ENCODE measurements around the gene DDX59.
A peak's percentile ranks its signal among the peaks of the same experiment; 100 is the strongest.

The DDX59 gene

DNA sequence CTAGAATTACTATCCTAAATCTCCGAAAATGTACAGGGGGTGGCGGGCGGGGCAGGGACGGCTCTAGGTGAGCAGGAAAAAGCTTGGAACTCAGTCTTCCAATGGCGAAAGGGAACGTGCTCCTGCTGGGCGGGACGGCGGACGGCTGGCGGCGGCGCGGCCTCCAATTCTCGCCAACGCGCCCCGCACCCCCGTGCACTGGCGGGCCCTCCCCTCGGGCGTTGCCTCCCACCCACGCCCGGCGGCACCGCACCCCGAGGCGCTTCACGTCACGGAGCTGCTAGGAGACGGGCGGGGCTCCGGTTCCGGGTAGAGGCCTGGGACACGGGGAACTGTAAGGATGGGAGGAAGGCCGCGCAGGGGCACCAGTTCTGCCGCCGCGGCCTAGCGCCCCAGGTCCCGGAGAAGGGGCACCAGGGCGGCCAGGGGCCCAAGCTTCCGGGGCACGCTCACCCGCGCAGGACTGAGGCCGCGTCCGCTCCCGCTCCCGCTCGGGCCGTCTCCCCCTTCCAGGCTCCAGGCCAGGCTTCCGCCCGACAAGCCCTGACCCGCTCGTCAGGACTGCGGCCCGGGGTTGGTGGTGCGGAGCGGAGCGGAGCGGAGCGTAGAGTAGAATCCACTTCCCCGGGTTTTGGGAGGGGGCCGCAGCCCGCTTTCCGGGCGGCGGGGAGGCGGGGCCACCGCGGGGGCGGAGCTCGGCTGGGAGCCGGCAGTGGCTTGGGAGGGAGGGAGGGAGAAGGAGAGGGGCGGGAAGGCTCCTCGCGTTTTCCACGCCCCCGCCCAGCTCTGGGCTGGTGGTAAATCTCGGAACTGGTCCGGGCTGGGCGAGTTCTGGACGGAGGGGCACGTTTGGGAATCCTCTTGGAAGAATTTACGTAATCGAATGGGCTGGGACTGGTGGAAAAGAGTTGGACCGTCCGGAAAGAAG is at the start of gene DDX59:
Gene DDX59 (minus strand): TSS at position 594 of the 928 bp plus-strand sequence. CDS start 3,167 bp downstream, outside the sequence.
- DNase-seq (ENCODE audit: low read depth), result peak; percentile 82

DNA sequence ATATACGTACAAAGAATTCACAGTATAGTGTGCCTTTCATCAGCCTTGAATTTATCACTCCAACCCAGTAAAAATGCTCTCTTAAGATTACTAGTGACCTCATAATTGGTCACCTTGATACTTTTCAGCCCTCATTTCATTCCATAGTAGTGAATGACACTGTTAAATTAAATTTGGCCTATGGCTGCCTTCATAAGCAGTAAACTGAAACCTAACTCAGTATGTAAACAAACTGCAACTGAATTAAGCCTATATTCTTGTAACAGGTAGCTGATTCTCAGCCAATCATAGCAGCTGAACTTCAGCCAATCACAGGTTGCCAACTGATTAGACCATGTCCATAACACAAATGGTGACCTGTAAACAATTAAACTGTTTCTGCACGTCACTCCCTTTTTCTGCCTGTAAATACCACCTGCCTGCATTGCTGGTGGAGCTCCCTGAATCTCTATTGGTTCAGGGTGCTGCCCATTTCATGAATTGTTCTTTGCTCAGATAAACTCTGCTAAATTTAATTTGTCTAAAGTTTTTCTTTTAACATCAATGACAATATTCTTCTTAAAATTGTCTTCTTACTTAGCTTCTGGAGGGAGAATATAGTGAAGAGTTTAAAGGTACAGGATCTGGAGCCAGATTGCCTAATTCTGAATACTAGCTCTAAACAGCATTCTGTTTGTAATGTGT is 44.9 kb upstream of the DDX59 start:
- DNase-seq (ENCODE audit: low read depth), result no peak

GRCh38 chr1:200710166-200710565 is 40.5 kb upstream of the DDX59 start:
- no peak for DNase-seq (ENCODE audit: low read depth)

DNA sequence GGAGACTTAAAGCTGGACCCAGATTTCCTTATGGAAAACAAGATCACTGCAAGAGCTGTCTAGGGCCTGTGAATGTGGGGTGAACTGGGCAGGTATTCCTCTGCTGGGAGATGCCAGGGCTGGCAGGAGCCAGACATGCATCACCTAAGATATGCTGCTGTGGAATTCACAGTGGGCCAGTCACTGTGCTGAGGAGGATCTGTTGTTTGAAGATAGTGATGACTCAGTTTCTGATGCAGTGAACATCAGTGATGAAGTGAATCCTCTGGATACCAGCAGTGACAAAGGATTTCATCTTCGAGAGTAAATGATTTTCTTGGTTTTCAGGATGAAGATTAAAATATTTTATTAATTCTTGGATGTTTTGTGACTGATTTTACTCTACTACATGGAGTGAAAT is 39.1 kb upstream of the DDX59 start:
- no peak for DNase-seq (ENCODE audit: low read depth)

DNA sequence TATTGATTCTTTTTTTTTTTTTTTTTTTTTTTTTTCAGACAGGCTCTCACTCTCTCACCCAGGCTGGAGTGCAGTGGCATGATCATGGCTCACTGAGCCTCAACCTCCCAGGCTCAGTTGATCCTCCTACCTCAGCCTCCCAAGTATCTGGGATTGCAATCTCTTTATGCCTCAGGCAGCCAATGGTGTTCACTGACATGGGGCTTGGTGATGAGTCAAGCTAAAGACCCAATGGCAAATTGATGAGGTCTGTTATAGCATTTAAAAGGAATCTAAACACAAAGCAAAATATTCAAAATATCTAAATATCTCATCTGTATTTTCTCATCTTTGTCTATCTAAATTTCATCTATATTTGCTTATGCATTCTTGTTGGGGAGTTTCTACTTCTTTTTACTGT is 38.5 kb upstream of the DDX59 start:
- DNase-seq (ENCODE audit: low read depth), result no peak

GRCh38 chr1:200707116-200707515 is 37.4 kb upstream of the DDX59 start:
- no peak for DNase-seq (ENCODE audit: low read depth)

DNA sequence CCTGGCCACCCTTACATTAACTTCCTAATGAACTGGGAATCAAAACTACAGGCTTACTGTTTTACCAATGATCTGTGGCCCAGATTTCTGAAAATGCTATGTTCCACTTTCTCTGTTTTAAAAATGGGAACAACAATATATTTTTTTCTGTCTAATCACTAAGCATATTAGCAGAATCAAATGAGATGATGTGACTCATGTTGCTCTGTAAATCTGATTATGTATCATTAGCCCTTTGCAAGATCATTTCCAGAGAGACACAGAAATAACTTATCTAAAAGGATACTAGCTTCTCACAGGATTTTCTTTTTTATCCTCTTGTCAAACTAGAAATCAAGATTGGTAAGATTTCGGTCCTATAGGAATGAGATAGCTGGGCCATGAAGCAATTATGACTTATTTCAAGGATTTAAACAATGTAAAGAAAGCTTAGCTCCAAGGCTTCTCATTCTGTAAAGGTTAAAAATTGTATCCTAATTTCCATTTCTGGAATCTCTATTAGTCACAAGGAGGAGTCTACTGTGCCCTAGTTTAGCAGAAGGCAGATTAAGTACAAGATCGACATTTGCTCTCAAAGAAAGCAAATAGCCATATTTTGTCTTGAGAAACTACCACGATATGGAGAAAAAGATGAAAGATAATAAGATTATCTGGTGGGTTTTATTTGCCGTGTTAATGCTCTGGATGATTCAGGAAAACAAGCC is 36.6 kb upstream of the DDX59 start:
- no peak for DNase-seq (ENCODE audit: low read depth)

DNA sequence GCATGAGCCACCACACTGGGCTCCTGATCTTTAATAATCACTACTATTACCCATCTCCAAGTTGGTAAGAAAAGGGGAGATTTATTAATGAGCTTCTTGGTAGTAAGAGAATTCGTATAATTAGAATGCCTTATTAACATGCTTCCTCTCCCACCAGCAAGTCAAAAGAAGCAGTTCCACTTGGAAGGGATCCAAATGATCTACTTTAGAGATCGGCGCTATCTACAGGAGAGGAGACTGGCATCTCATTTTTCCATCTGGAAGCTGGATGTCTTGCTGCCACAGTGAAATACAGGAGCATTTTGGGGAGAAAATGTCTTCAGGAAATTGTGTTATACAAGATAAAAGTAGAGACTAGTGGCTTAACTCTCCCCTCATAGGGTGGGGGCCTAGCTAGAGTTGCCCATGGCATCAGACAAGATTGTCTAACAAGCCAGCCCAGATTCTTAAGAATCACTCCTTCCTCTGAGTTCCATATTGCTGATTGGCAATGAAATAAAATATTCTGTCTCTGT is 35.3 kb upstream of the DDX59 start:
- DNase-seq (ENCODE audit: low read depth), result no peak

- no peak for DNase-seq (ENCODE audit: low read depth)
These were observed 30.2 kb upstream of the DDX59 start for GRCh38 chr1:200699871-200700270.

DNA sequence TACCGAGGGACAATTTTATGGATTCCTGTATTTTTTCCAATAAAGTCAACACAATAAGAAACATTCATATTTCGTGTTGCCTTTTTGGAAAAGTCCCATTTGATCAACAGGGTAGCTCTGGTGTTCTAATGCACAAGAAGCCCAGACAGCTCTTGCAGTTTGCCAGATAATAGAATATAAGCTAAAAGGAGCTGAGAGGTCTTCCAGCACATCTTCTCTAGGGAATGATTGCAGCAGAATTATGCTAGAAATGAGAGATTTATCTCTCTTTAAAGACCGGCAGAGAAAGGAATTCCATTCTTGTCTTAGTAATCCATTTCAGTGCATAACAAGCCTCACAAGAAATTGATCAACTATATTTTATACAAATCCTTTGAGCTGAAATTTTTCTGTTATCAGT is 25.0 kb upstream of the DDX59 start:
- DNase-seq (ENCODE audit: low read depth), result no peak

DNA sequence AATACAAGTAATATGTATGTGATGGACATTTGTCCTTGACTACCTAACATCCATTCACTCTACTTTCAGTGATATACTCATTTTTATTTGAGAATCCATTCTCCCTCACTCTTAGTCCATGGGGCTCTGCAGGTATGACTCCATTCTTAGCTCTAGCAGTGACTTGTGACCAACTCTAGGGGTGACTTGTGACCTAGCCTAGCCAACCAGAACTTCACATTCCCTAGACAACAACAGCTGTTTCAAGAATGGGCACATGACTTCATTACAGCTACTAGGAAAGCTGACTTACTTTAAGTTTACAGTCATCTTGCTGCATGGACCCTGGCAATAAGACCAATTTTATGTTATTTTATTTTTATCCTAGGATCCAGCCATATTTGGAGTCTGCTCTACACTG is 23.6 kb upstream of the DDX59 start:
- no peak for DNase-seq (ENCODE audit: low read depth)

DNA sequence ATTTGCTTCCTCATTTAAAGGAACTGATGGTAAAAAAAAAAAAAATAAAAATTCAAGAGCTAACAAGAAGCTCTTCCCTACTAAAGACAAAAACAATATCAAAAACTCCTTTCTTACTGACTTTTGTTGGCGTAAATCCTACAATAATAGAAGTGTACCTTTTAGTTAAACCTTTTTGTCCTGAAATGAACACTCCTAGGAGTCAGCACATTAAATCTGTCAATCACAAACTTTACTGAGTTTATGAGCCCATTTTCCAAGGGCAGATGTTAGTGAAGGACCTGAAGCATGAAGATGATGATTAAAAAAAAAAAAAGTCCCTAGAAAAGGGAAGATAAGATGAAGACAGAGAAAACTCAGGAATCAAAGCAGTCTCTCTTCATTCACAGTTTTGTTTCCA is 22.6 kb upstream of the DDX59 start:
- no peak for DNase-seq (ENCODE audit: low read depth)

- no peak for DNase-seq (ENCODE audit: low read depth)
These were observed 16.9 kb upstream of the DDX59 start for GRCh38 chr1:200686620-200687019.

- no peak for DNase-seq (ENCODE audit: low read depth)
These were observed 14.3 kb upstream of the DDX59 start for GRCh38 chr1:200684015-200684414.

GRCh38 chr1:200683298-200683697 is 13.6 kb upstream of the DDX59 start:
- DNase-seq (ENCODE audit: low read depth), result no peak

GRCh38 chr1:200681231-200681630 is 11.5 kb upstream of the DDX59 start:
- no peak for DNase-seq (ENCODE audit: low read depth)

DNA sequence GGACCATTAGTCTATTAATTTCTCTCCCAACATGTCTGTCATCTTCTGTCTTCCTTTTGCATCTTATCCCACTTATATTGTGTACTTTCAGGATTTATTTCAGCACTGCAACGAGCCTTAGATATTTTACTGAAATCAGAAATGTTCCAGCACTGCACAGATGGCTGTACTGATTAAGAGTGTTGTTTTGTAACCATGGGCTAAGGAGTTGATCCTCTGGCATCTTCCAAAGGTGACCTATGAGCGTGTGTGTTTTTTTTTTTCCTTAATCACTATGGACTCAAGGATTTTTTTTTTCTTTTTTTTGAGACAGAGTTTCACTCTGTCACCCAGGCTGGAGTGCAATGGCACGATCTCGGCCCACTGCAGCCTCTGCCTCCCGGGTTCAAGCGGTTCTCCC is 7.1 kb upstream of the DDX59 start:
- no peak for DNase-seq (ENCODE audit: low read depth)

DNA sequence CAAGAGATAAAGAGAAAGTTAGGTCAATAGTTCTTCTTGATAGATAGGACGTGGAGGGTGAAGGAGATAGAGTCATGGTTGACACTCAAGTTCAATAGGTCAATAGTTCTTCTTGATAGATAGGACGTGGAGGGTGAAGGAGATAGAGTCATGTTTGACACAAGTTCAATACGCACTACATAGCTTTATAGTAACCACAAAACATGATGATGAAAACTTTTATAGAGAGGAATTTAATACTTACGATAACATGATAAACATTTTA is 5.8 kb upstream of the DDX59 start:
- DNase-seq (ENCODE audit: low read depth), result no peak

GRCh38 chr1:200674838-200675587 is 5.3 kb upstream of the DDX59 start:
- DNase-seq (ENCODE audit: low read depth), result no peak

GRCh38 chr1:200673952-200674823 is 4.5 kb upstream of the DDX59 start:
- no peak for DNase-seq (ENCODE audit: low read depth)

GRCh38 chr1:200671235-200671786 is 1.6 kb upstream of the DDX59 start:
- DNase-seq (ENCODE audit: low read depth), result no peak
